Testis (tissue), 2 donors: Measurements from ENCODE around the gene EXOC4.

Experiments
- CTCF ChIP-seq, 3 experiments: fragments of 450-650 bp in 2 of 3; fragments of 200-600 bp in 1 of 3; sonication (generic) in 1 of 3; IDR thresholded peaks; one replicate each; pipeline ENCODE4 v1.5.1; 2016 to 2019; ENCODE audit warnings: antibody characterized with exemption in 3 of 3, mild to moderate bottlenecking in 2 of 3, moderate library complexity in 1 of 3
- POLR2A ChIP-seq: fragments of 450-650 bp; IDR thresholded peaks from one replicate; pipeline ENCODE4 v1.6.1; 2017; ENCODE audit warnings: antibody characterized with exemption, mild to moderate bottlenecking, moderate library complexity

- TF ChIP-seq POLR2A (no peak), CTCF (IDR thresholded peaks at IDR 0.05) (no peak)
These were observed 409.4 kb downstream of the EXOC4 start for GRCh38 chr7:133662276-133662675.
